ENCODE results near the gene TRAIP.
"Not testable (repeated sequence)": the region's sequence is repeated elsewhere in the genome, so short reads cannot be mapped to it uniquely, and the experiment has no call there.

Gene TRAIP

DNA sequence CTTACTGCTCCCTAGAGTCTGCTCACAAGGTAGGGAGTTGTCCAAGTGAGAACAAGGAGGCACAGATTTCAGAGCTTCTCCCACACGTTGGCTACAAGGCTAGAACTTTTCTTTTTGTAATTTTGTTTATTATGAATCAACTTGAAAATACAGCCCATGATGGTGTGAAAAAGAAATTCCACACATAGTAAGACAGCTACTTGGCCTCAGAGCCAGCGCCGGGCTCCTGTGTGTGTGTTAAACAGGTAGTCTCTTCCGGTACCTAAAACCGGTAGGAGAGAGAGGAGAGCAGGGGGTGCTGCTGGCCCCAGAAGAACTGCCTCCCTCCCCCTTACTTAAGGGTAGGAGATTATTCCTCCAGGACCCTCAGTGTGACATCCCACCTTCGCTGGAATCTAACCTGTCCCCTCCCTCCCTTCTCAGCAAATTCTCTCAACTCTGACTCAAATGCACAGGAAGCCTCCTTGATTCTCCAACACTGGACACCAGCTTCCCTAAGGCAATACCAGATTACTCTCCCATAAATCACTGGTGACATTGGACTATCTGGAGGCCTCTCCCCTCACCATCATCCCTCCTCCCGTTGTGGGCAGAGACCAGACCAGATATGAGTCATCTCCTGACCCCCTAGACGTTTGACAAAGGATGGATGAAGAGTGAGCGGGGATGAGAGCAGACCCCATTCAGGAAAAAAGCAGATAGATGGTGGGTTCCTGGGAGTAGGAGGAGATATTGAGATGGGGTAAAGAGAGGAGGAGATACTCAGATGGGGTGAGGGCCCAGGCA, 65.5 kb downstream of the TRAIP start:
- DNase-seq = no peak

DNA sequence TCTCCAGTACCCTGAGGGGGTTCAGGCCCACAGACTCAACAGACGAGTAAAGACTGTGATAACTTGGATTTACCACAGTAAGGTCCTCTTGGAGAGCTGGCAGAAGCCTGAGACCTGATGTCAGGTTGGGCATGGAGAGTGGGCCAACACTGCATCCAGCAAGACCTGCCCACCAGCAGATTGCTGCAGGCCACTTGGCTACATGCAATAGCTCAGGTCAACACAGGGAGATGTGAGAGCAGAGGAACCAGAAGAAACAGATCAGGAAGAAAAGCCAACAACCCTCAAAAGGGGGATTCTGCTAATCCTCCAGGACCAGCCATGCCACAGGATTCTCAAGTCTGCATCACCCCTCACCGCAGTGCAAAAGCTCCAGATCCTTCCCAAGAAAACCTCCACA, 68.3 kb downstream of the TRAIP start:
- DNase-seq = no peak

DNA sequence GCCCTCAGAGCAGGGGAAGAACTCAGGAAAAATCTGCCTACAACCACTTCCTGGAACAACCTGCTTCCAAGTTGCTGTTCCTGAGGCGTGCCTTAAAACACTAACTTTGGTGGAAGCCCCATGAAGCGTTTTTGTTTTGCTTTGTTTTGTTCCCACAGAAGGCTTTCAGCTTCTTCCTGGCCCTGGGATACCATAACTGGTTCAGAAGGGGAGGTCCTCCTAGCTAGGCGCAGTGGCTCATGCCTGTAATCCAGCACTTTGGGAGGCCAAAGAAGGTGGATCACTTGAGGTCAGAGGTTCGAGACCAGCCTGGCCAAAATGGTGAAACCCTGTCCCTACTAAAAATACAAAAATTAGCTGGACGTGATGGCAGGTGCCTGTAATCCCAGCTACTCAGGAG, 68.8 kb downstream of the TRAIP start:
- DNase-seq = no peak

DNA sequence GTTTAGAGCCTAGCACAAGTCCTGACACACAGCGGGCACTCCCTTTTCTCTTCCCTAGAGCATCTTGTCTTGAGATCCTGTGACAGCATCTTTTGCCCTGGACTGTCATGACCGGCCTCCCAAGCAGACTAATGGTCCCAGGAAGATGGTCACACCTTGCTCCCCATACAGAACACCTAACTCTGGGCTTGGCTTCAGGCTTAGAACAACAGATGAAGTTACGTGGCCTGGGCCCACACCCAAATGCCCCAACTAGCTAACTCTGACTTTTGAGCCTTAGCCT, 69.2 kb downstream of the TRAIP start:
- no peak for DNase-seq

DNA sequence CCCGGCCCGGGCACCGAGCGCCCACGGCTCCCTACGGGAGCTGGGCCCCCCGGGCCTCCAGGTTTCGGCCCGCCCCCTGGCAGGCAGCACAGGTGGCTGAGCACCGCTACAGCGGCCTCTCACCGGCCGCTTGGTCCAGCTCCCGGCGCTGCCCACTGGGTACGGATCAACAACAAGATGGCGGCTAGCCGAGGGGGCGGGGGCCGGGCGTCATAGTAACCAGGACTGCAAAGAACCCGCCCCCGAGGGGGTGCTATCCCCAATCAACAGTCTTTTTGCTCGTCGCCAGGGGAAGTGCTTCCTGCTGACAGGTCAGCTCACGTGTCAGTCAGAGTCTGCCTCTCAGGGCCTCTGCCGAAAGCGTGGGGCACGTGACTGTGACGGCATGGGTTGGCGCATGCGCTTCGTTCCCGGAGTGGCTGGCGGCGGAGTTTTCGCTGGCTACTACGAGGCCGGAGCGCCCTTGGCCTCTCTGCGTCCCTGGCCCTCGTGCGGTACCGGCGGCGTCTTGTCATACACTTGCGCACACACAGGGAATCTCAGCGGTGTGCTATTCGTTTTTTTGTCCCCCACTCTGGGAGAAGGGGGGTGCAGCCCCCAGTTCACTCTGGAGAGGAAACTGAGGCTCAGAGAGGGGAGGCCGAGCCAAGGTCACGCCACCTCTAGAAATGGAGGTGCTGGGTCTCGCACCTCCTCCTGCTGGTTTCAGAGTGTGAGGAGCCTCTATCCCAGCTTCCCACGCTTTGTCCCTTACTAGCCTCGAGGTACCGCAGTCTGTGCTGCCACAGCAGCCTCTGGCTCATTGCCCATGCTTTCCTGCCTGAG, 69.8 kb downstream of the TRAIP start, which contains the start of gene IP6K1:
TSS of gene IP6K1 (minus strand) at position 186 of the 825 bp plus-strand sequence. CDS start 38,502 bp downstream, outside the sequence.
- DNase-seq = peak; percentile 100

DNA sequence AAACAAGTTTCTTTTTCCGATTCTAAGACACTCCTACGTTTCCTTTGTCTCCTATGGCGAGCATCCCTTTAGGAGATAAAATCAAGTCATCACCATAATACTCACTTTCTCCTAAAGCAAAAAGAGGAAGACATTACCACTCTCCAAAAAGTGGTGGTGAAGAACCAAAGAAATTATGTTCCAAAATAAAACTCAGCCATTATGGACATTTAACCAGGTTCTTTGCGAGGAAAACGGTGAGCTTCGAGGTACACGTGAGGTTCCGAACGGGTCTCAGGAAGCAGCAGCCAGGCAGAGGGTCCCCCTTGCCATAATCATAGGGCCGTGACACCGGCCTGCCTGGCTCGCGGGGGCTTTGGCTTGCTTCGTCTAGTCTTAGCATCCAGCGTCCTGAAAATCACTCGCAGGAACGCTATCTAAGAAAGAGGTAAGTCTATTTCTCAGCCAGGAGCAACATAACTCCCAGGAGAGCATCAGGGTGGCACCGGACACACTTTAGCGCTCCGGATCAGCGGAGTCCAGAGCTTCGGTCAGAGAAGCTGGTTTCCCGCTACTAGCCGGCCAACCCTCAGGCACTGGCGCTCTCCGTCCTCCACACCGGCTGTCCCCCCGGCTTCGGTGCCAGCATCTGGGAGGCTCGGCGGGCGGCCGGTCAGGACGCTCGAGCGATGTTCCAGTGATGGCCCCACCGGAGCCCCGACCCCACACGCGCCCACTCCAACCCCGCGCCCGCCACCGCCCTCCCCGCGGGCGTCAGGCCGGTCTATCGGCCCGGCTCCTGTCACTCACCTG, 70.6 kb downstream of the TRAIP start:
- DNase-seq = peak; percentile 21

DNA sequence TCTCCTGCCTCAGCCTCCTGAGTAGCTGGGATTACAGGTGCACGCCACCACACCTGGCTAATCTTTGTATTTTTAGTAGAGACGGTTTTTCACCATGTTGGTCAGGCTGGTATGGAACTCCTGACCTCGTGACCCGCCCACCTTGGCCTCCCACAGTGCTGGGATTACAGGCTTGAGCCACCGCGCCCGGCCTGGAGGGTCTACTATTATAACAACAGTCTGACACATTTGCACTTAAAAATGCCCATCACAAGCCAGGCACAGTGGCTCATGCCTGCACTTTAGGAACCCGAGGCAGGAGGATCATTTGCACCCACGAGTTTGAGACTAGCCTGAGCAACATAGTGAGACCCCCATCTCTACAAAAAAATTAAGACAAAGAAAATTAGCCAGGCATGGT, 74.1 kb downstream of the TRAIP start:
- not testable (repeated sequence) for DNase-seq

DNA sequence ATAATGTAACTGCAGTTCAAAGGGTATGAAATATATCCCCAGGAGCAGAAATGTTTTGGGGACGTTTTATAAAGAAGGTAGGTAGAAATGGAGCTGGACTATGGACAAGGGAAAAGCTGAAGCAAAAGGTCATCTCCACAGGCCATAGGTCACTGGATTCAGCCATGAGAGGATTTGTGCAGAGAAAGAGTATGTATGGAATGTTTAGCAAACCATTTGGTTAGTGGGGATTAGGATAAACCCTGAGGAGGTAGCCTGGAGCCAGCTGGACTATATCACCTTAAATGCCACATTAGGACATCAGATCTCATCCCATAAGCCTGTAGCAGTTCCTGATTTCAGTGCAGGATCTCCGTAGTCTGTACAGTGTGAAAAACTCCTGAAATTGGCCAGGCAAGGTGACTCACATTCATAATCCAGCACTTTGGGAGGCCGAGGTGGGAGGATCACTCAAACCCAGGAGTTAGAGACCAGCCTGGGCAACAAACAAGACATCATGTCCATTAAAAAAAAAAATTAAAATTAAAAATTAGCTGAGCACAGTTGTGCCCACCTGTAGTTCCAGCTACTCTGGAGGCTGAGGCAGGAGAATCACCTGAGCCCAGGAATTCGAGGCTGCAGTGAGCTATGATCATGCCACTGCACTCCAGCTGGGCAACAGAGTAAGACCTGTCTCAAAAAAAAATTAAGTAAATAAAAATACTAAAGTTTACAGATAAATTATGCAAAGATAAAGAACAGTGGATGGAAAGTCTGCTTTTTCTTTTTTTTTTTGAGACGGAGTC, 74.8 kb downstream of the TRAIP start:
- DNase-seq = no peak

DNA sequence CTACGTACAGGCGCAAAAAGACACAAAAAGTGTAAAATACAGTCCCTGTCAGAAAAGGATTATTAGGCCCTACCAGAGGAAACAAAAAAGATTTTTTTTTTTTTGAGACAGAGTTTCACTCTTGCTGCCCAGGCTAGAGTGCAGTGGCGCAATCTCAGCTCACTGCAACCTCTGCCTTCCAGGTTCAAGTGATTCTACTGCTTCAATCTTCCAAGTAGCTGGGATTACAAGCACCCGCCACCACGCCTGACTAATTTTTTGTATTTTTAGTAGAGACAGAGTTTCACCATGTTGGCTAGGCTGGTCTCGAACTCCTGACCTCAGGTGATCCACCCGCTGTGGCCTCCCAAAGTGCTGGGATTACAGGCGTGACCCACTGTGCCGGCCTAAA, 75.4 kb downstream of the TRAIP start:
- DNase-seq = not testable (repeated sequence)

DNA sequence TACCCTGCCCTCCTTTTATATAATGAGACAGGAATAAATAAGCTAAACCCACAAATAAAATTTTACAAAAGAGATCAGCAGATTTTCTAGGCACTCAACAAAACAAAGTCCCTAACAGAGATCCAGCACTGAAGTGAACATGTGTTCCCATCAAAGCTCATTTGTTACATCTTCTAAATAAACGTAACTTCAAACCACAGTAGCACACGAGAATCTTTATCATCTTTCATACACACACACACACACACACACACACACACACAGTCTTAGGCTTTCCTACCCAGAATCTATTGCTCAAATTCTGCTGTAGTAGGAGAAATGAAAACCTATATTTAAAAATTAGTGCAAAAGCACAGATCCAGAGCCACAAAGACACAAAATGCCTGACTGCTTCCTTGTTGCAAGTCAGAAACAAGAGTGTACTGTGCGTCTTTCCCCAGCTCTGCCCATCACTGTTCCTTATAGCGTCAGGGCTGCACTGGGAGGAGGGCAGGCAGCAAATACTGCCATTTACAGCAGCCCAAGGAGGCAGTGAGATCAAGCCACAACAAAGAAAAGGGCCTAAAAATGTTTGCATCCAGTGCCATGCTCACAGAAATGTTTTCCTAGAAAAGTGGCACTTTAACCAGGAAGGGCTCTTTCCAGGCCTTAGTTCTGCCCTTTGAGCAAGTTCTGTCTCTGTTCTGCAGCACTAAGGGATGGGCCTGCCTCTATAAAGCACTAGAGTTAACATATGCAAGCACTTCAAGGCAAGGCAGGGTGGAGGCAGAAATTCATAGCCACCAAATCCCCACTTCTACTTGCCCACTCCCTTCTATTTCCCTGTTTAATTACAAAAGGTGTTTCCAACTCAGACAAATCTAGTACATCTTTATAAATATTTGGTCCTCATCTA, 76.0 kb downstream of the TRAIP start:
- no peak for DNase-seq

DNA sequence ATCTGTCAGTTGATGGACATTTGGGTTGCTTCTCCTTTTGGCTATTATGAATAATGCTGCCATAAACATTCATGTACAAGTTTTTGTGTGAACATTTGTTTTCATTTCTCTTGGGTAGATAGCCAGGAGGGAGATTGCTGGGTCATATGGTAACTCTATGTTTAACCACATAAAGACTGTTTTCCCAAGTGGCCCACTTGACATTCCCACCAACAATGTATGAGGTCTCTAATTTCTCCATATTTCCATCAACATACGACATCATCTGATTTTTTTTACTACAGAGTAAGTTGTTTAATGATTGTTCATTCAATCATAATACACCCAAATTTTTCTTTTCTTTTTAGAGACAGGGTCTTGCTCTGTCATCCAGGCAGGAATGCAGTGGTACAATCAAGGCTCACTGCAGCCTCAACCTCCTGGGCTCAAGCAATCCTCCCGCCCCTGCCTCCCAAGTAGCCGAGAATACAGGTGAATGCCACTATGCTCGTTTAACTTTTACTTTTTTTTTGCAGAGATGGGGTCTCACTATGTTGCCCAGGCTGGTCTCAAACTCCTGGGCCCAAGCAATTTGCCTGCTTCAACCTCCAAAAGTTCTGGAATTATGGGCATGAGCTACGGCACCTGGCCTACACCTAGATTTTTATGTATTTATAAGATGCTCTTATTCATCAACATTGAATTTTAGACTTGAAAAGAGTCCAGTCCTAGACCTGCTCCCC, 76.8 kb downstream of the TRAIP start:
- no peak for DNase-seq

All from activated naive CD4-positive, alpha-beta T cell treated with anti-CD3 and anti-CD28 coated beads, Interleukin-2, amount 50 U/mL, for 16 hours (primary cell).